Measurements from ENCODE around the gene DPH7. TPM values are rescaled to one million over a fixed set of nuclear protein-coding genes. Genes with fewer than 3 reads are reported as not detected.

The DPH7 gene
- polyA plus RNA-seq, 1 experiment, result 19.5 TPM

DNA sequence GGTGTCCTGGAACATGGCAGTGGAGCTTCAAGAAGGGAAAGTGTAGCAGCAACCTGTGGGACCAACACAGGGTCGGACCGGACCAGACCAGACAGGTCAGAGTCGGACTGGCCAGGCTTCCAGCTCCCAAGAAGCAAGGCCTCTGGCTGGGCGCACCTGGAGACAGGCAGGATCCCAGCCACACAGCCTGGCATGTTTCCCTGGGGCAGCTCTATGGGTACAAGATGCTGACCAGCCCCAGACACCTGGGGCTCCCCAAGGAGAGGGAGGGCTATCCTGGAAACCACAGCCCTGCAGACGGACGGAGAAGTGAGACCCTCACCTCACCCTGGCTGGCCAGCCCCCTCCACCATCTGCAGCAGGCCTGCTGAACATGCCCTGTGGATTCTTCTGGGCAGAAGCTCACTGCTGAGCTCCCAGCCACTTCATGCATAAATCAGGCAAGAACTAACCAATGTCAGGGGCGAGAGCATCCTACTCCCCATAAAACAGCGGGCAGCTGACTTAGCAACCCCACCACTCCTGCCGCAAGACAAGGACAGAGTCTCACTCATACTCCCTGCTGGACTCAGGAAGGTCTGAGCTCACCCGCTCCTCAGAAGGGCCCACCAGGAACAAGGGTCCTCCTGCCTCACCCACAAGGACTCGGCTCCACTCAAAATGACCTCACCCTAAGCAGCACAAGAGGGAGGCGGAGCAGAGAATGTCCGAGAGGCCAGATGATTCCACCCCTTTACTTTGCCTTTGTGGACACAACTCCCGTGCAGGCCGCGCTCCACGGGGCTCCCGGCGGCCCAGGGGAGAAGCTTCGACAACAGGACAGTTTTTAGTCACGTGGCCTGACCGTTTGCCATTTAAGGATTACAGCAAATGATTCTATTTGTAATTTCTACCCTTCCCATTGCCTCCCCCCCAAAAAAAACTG is 2.9 kb upstream of the DPH7 start:
- no peak overlapping the region for H3K4me3 ChIP-seq (ENCODE audit: low read depth, low read length)
- H3K27ac ChIP-seq (ENCODE audit: low read depth, low read length), result no peak overlapping the region
- H3K27me3 ChIP-seq (ENCODE audit: control insufficient read depth, insufficient read depth, low read length), result no peaks in the 10 kb centered on the region
- no peak for DNase-seq (ENCODE audit: low read depth, low spot score)
- no peaks in the 10 kb centered on the region; the same call in 1 of the 2 replicates for H3K9me3 ChIP-seq (ENCODE audit: control insufficient read depth, insufficient read depth, low read length)
- ChIA-PET CTCF (no interaction called here), POLR2A (no interaction called here)
- TF ChIP-seq, protein P1, sequence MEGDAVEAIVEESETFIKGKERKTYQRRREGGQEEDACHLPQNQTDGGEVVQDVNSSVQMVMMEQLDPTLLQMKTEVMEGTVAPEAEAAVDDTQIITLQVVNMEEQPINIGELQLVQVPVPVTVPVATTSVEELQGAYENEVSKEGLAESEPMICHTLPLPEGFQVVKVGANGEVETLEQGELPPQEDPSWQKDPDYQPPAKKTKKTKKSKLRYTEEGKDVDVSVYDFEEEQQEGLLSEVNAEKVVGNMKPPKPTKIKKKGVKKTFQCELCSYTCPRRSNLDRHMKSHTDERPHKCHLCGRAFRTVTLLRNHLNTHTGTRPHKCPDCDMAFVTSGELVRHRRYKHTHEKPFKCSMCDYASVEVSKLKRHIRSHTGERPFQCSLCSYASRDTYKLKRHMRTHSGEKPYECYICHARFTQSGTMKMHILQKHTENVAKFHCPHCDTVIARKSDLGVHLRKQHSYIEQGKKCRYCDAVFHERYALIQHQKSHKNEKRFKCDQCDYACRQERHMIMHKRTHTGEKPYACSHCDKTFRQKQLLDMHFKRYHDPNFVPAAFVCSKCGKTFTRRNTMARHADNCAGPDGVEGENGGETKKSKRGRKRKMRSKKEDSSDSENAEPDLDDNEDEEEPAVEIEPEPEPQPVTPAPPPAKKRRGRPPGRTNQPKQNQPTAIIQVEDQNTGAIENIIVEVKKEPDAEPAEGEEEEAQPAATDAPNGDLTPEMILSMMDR (IDR thresholded peaks at IDR 0.05; ENCODE audit: low read depth, low read length), result no peak

DNA sequence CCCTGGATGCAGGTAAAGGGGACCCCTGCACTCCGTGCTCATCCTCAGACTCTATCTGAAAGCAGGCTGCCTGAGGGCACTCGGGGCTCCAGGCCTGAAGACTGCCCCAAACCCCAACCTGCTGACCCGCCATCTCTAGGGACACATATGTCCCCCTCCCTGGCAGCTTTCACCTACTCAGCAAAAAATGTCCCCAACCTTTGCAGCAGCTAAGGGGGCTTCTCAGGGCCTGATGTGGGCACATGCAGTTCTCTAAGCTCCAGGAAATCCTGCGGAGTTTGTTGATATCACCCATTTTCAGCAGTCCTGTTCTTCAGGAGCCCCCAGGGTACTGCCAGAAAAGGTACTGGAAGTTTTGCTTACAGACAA is 2.2 kb upstream of the DPH7 start:
- TF ChIP-seq, protein P1 (IDR thresholded peaks at IDR 0.05; ENCODE audit: low read depth, low read length), result no peak
- ChIA-PET CTCF (no interaction called here), POLR2A (no interaction called here)
- Histone ChIP-seq H3K27me3 (ENCODE audit: control insufficient read depth, insufficient read depth, low read length) (no peaks in the 10 kb centered on the region), H3K4me3 (ENCODE audit: low read depth, low read length) (no peak overlapping the region), H3K9me3 (ENCODE audit: control insufficient read depth, insufficient read depth, low read length) (no peaks in the 10 kb centered on the region; the same call in 1 of the 2 replicates), H3K27ac (ENCODE audit: low read depth, low read length) (no peak overlapping the region)
- no peak for DNase-seq (ENCODE audit: low read depth, low spot score)

- DNase-seq (ENCODE audit: low read depth, low spot score), result no peak
- Histone ChIP-seq H3K4me3 (ENCODE audit: low read depth, low read length) (no peak overlapping the region), H3K27ac (ENCODE audit: low read depth, low read length) (no peak overlapping the region), H3K27me3 (ENCODE audit: control insufficient read depth, insufficient read depth, low read length) (no peaks in the 10 kb centered on the region), H3K9me3 (ENCODE audit: control insufficient read depth, insufficient read depth, low read length) (no peaks in the 10 kb centered on the region; the same call in 1 of the 2 replicates)
- TF ChIP-seq, protein P1 (IDR thresholded peaks at IDR 0.05; ENCODE audit: low read depth, low read length), result no peak
- CTCF ChIA-PET, result interaction anchor here (1.7 to 2.5 kb wide), 2 partner anchors 8 to 93 kb away, joined by 4 to 37 read pairs; no protein-coding TSS in a partner anchor
- POLR2A ChIA-PET, result no interaction called here
These were observed 1.7 kb upstream of the DPH7 start for GRCh38 chr9:137580209-137580953.

- Histone ChIP-seq H3K27me3 (ENCODE audit: control insufficient read depth, insufficient read depth, low read length) (no peaks in the 10 kb centered on the region), H3K4me3 (ENCODE audit: low read depth, low read length) (peak overlapping the region; percentile 91), H3K27ac (ENCODE audit: low read depth, low read length) (peak overlapping the region; percentile 75), H3K9me3 (ENCODE audit: control insufficient read depth, insufficient read depth, low read length) (no peaks in the 10 kb centered on the region; the same call in 1 of the 2 replicates)
- no peak for DNase-seq (ENCODE audit: low read depth, low spot score)
- TF ChIP-seq, protein P1 (IDR thresholded peaks at IDR 0.05; ENCODE audit: low read depth, low read length), result no peak
- POLR2A ChIA-PET, result interaction anchor here (0.7 to 1.1 kb wide), 2 partner anchors 12 to 33 kb away, joined by 3 to 4 read pairs; no protein-coding TSS in a partner anchor
- CTCF ChIA-PET, result interaction anchor here (0.7 to 2.5 kb wide), 8 partner anchors 9 to 112 kb away, joined by 3 to 37 read pairs (median 3); partner anchors contain the start of gene PNPLA7
These were observed 507 bp upstream of the DPH7 start for GRCh38 chr9:137579259-137579604.
